Measurements from ENCODE around the gene SLC9A9.

GRCh38 chr3:143271136-143271535 is 577.1 kb downstream of the SLC9A9 start:
- no peak for TF ChIP-seq CTCF (IDR thresholded peaks at IDR 0.05 in 8 of 11, conservative IDR thresholded peaks at IDR 0.05 in 3 of 11)
- no peak for TF ChIP-seq POLR2AphosphoS5 (IDR thresholded peaks at IDR 0.05)
- TF ChIP-seq POLR2A (IDR thresholded peaks at IDR 0.05) = no peak
